GM04504 (cell line): ENCODE results near the gene CLPSL1.

Experiments
- DNase-seq: peaks from one replicate; pipeline ENCODE4 v3.0.0-alpha.2; 2012; ENCODE audit warnings: low read depth

CLPSL1 gene

DNA sequence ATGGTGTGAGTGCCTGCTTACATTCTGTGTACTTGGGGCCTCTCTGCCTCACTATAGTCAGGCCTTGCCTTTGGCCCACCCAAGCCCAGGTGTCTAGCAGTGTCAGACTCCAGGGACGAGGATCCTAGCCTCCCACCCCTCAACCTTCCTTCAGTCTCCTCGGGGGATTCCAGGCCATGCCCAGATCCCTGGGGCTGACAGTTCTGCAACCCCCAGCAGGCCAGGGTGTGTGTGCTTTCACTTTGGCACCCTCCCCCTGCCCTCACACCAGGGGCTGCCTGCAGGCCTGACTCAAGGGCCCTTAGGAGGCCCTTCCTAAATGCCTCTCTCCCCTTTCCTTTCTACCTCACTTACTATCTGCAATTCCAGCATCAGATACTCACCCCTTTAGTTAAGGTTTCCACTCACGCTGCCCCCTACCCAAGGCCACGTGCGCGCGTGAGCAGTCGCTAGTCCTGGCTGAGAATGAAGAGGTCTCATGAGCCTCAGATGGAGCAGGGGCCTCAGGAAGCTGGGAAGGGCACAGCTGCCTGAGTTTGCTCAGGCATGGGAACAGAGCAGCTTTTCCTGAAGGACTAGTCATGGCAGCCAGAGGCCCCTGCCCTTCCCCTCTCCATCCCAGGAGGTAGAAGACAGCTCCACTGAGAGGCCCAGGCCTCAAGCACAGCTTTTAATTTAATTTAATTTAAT is 17.2 kb downstream of the CLPSL1 start:
- DNase-seq: no peak

GRCh38 chr6:35798706-35799105 is 17.9 kb downstream of the CLPSL1 start:
- no peak for DNase-seq

DNA sequence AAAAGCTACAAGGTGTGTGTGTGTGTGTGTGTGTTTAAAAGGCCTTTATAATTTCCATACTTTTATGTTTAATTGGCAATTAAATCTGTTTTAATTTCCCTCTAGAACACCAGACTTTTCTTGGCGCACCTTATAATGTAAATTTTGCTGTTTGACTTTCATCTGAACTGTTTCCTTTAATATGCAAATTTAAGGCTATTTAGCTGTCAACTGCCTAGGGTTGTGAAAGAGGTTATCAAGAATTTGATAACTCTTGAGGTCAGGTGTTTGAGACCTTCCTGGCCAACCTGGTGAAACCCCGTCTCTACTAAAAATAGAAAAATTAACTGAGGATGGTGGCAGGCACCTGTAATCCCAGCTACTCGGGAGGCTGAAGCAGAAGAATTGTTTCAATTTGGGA is 20.3 kb downstream of the CLPSL1 start:
- DNase-seq: no peak

DNA sequence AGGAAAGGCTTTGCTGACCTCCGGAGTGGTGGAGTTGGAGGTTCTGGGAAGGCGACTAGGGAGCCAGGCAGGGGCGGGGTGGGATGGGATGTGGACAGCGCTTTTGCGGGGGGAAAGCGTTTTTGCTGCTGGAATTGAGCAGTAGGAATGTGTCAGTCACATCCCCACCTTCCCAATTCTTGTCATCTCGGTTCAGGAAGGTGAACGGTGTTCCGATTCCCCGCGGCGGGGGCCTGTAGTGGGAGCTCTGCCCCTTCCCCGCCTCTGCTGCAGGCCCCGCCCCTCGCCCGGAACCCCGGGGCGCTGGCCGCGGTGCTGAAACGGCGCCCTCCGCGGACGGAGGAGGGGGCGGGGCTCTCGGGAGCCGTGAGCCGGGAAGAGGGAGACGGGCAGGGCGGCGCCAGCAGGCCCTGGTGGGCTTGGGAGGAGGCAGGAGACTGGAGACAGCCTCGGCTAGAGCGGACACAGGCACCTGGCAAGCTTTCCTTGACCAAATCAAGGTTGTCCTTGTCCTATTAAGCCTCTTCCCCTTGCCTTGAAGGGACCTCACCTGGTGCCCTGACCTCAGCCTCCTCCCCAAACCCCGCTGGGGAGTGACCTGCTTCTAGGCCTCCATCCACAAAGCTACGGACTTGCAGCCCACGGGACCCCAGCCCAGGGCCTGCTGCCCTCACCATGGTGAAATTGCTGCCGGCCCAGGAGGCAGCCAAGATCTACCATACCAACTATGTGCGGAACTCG is 24.3 kb downstream of the CLPSL1 start, which contains the start of gene LHFPL5:
Gene LHFPL5 (plus strand): TSS at position 357 of the 741 bp plus-strand sequence. CDS start 319 bp downstream, at position 676.
- no peak for DNase-seq

DNA sequence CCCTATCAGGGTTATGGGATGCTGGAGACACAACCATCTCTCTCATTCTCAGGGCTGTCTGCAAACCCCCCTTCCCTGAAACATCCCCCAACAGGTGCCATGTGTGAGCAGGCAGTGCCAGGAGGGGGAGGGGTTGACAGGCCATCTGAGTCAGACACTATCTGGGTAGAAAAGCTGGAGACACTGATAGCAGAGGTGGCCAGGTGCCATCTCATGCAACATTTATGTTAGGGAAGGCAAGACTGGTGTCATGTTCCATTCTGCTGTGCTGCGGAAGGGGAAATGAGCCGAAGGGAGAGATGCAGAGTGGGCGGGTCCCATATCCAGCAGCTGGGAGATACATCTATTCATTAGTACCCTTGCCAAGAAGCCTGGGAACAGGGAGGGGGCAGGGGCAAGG is 27.9 kb downstream of the CLPSL1 start:
- no peak for DNase-seq

DNA sequence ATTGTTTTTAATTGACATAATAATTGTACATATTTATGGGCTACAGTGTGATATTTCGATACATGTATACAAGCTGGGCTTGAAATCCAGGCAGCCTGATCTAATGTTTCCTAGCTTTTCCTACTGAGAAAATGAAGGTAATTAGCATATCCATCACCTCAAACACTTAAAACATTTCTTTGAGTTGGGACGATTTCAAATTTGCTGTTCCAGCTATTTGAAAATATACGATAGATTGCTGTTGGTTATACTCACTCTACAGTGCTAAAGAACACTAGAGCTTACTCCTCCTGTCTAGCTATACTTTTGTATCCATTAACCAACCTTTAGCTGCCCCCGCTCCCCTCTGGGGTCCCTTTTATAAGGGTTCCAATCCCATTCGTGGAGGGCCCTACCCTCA is 29.0 kb downstream of the CLPSL1 start:
- DNase-seq: no peak

DNA sequence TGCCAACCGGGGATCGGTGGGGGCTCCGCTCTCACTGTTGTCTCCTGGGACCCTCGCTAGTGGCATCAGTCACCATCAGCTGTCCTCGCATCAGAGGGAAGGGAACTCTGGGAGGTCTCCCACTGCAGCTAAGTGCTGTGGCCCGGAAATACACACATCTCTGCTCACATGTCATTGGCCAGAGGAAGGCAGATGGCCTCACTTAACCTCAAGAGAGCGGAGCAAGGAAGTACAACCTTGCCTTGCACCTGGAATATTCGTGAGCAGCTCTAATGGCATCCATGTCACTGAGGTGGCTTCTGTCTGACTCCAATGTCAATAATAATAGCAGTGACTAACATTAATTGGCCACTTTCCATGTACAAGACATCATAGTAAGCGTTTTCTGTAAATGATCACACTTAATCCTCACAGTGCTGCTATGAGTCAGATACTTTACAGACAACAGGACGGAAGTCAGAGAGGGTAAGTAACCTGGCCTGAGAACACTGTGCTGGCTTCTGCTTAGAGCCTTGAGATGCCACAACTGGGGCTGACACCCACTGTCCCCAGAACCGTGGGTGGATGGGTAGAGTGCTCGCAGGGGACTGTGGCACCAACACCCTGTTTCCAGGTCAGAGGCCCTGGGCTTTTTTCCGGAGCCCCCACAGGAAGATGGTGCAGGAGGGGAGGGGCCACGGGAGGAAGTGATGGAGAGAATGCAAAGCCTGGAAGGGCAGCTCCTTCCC is 30.3 kb downstream of the CLPSL1 start:
- DNase-seq: peak; percentile 15

- DNase-seq: no peak
These were observed 30.8 kb downstream of the CLPSL1 start for GRCh38 chr6:35811699-35811995.

- DNase-seq: no peak
These were observed 36.7 kb downstream of the CLPSL1 start for GRCh38 chr6:35817515-35817914.

DNA sequence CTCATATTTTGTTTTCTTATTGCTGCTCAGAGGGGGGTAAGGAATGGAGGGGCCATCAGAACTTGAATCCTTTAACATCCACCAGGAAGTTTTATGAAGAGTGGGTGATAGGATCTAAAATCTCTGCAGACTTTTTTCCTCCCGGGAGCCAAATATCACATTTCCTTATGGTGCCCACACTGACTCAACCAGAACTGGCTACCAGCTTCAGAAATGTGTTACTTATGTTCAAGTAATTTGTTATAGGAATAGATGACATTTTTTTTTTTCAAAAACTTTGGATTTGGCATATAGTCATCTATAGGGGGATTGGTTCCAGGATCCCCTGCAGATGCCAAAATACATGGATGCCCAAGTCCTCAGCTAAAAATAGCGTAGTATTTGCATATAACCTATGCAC is 42.8 kb downstream of the CLPSL1 start:
- no peak for DNase-seq

- DNase-seq: no peak
These were observed 43.9 kb downstream of the CLPSL1 start for GRCh38 chr6:35824552-35825192.

- DNase-seq: no peak
These were observed 48.5 kb downstream of the CLPSL1 start for GRCh38 chr6:35829306-35829705.

- no peak for DNase-seq
These were observed 50.6 kb downstream of the CLPSL1 start for GRCh38 chr6:35831257-35832007.

GRCh38 chr6:35833536-35833935 is 52.7 kb downstream of the CLPSL1 start:
- peak; percentile 3 for DNase-seq
